Measurements from ENCODE around the gene UCP2. TPM values are rescaled to one million over a fixed set of nuclear protein-coding genes. Genes with fewer than 3 reads are reported as not detected.

The UCP2 gene
- total and polyA plus RNA-seq, 10 of the 15 experiments (the other 5 are each of a cell fraction or from before 2014, with no cell fraction given): 32.9 to 248 (median 154) TPM

DNA sequence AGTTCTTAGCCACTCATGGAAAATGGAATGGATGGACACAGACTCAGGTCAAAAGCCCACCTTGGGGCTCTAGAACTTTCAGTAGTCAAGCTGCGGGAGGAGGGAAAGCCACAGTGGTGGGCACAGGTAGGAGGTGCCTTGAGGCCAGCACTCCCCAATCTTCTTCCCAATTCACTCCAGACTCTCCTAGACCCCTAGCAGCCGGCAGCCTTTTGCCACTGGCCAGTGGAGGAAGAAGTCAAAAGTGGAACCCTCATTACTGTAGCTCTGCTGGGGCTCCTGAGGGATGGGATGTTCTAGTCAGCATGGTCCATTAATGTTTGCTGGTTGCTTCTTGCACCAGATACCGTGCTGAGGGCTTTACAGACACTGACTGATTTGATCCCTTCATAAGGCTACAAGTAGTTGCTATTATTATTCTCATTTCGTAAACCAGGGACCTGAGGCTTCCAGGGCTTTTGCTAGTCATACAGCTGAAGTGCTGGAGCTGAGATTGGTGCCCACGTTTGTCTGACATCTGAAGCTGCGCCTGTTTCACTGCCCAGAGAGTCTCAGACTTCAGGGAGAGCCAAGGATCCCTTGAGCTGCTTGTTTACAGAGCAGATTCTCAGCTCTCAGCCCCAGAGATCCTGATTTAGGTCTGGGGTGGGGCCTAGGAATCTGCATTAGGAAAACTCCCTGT is 25.2 kb upstream of the UCP2 start:
- FAIRE-seq (no peak), DNase-seq (ENCODE audit: low read depth, low spot score) (no peak), ATAC-seq (no peak)
- Histone ChIP-seq H3K4me1 (ENCODE audit: control insufficient read depth, insufficient read depth, low read length) (peaks cover 27% of the 10 kb centered on the region), H3K4me2 (ENCODE audit: control insufficient read depth, insufficient read depth) (no peak overlapping the region), H3K27ac (ENCODE audit: control insufficient read depth, insufficient read depth) (no peak overlapping the region), H3K27me3 (replicated peaks in 1 of 2; ENCODE audit: control insufficient read depth in 2 of 2, insufficient read depth in 2 of 2, low read length in 1 of 2) (no peaks in the 10 kb centered on the region), H3K36me3 (ENCODE audit: control insufficient read depth in 2 of 2, insufficient read depth in 2 of 2, low read length in 1 of 2) (peaks cover 0 to 1% of the 10 kb centered on the region in 2 experiments; a peak in 3 of 4 replicates), H3K79me2 (ENCODE audit: control insufficient read depth, insufficient read depth, low read length) (no peaks in the 10 kb centered on the region), H2AFZ (ENCODE audit: control insufficient read depth, low read depth, low read length) (no peak overlapping the region), H4K20me1 (ENCODE audit: control insufficient read depth, insufficient read depth) (no peaks in the 10 kb centered on the region), H3K4me3 (no peak overlapping the region), H3K9ac (ENCODE audit: control insufficient read depth, insufficient read depth, low read length) (no peak overlapping the region), H3K9me3 (replicated peaks; ENCODE audit: control insufficient read depth, insufficient read depth, low read length) (no peaks in the 10 kb centered on the region)
- ChIA-PET POLR2A (interaction anchor here (0.5 to 1.0 kb wide), 2 partner anchors 11 to 47 kb away, joined by 4 read pairs; no protein-coding TSS in a partner anchor), CTCF (interaction anchor here (0.6 to 1.9 kb wide), 4 partner anchors 10 to 462 kb away, joined by 3 to 5 read pairs (median 4); no protein-coding TSS in a partner anchor), SMC1A (ENCODE audit: uncharacterized antibody, unreplicated experiment) (no interaction called here), RAD21 (ENCODE audit: unreplicated experiment) (interaction anchor here (0.6 to 1.1 kb wide), 2 partner anchors 13 to 317 kb away, joined by 5 to 6 read pairs; no protein-coding TSS in a partner anchor)
- WGBS (ENCODE audit: insufficient coverage, insufficient replicate concordance, low lambda C conversion rate, missing lambda C conversion rate): 84% methylated on average over 6 of the region's 6 CpGs
- in situ Hi-C loops (cut with MboI) (no loop called here), intact Hi-C loops (cut with micrococcal nuclease; ENCODE audit: unreplicated experiment) (no loop called here)
- TF ChIP-seq SIX5 (IDR thresholded peaks at IDR 0.05; ENCODE audit: low read depth, low read length, severe bottlenecking) (no peak), ZNF24 (IDR thresholded peaks at IDR 0.05) (no peak), FOXM1 (IDR thresholded peaks at IDR 0.05; ENCODE audit: low read depth, low read length) (no peak), CREB1 (IDR thresholded peaks at IDR 0.05; ENCODE audit: low read depth) (no peak), NBN (IDR thresholded peaks at IDR 0.05) (no peak), NR2C2 (IDR thresholded peaks at IDR 0.05; ENCODE audit: borderline replicate concordance, control insufficient read depth, insufficient read length, low read depth) (no peak), MYB (IDR thresholded peaks at IDR 0.05; ENCODE audit: borderline replicate concordance, low read depth, low read length) (no peak), SP1 (IDR thresholded peaks at IDR 0.05; ENCODE audit: low read depth, low read length) (no peak), KAT2A (conservative IDR thresholded peaks at IDR 0.05; ENCODE audit: control insufficient read depth, low read depth, low read length) (no peak), PAX5 (IDR thresholded peaks at IDR 0.05; ENCODE audit: borderline replicate concordance, low read depth, low read length) (no peak), NFYB (IDR thresholded peaks at IDR 0.05; ENCODE audit: insufficient read depth, low read depth, low read length) (no peak)
- TF ChIP-seq, protein P1, sequence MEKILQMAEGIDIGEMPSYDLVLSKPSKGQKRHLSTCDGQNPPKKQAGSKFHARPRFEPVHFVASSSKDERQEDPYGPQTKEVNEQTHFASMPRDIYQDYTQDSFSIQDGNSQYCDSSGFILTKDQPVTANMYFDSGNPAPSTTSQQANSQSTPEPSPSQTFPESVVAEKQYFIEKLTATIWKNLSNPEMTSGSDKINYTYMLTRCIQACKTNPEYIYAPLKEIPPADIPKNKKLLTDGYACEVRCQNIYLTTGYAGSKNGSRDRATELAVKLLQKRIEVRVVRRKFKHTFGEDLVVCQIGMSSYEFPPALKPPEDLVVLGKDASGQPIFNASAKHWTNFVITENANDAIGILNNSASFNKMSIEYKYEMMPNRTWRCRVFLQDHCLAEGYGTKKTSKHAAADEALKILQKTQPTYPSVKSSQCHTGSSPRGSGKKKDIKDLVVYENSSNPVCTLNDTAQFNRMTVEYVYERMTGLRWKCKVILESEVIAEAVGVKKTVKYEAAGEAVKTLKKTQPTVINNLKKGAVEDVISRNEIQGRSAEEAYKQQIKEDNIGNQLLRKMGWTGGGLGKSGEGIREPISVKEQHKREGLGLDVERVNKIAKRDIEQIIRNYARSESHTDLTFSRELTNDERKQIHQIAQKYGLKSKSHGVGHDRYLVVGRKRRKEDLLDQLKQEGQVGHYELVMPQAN (conservative IDR thresholded peaks at IDR 0.05): no peak
- TF ChIP-seq, protein P2, sequence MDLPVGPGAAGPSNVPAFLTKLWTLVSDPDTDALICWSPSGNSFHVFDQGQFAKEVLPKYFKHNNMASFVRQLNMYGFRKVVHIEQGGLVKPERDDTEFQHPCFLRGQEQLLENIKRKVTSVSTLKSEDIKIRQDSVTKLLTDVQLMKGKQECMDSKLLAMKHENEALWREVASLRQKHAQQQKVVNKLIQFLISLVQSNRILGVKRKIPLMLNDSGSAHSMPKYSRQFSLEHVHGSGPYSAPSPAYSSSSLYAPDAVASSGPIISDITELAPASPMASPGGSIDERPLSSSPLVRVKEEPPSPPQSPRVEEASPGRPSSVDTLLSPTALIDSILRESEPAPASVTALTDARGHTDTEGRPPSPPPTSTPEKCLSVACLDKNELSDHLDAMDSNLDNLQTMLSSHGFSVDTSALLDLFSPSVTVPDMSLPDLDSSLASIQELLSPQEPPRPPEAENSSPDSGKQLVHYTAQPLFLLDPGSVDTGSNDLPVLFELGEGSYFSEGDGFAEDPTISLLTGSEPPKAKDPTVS (IDR thresholded peaks at IDR 0.05; ENCODE audit: low read depth, low read length): no peak
- BruUV-seq (replicated peaks): no TSS peak

All from GM12878 (cell line).